ENCODE data around the gene GSK3A. TPM values are rescaled to one million over a fixed set of nuclear protein-coding genes. Genes with fewer than 3 reads are reported as not detected.

GSK3A gene
- total RNA-seq, 4 donors from 2014 or later, result 24.7 to 34.5 (median 28.3) TPM

DNA sequence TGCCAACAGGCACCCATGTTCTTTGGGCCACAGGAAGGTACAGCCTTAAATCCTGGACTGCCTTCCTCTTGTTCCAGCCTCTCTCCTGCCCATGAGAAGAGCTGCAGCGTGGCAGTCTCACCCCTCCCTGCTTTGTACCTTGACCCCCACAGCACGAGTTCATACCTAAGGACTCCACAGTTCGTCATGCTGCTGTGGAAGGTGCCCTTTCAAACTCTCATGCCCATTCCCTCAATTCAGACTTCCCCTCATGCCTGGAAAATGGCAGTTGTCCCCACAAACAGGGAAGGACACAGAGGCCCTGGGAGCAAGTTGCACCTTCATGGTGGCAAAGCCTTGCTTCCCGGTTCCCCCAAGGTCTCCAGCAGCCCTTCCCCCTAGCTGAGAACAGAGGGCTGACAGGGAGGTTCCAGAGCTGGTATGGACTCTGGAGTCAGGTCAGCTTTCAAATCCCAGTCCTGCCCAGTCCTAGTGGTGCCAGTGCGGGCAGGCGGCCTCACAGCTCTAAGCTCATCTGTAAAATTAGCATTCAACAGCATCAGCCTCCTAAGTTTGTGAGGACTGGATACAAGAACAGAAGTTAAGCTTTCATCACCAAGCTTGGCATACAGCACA, 8.6 kb downstream of the GSK3A start:
- peaks cover 3 to 88% (median 40%) of the 10 kb centered on the region in 3 donors for H3K36me3 ChIP-seq

GRCh38 chr19:42233106-42233505, 9.3 kb downstream of the GSK3A start:
- TF ChIP-seq POLR2A (IDR thresholded peaks at IDR 0.05) (no peak), CTCF (IDR thresholded peaks at IDR 0.05) (no peak), EP300 (IDR thresholded peaks at IDR 0.05) (no peak)
- Histone ChIP-seq H3K27ac (peak overlapping the region in 1 of 4 donors; percentile 19), H3K4me3 (no peak overlapping the region), H3K36me3 (peaks cover 3 to 94% (median 40%) of the 10 kb centered on the region in 3 donors), H3K4me1 (peaks cover 0 to 39% (median 7%) of the 10 kb centered on the region in 4 donors), H3K27me3 (no peaks in the 10 kb centered on the region), H3K9me3 (no peaks in the 10 kb centered on the region)
- 68 to 76% methylated on average over 6 to 7 of the region's 7 CpGs for WGBS, 2 donors
- DNase-seq (ENCODE audit: low spot score in 2 of 2), result no peak

More for the DNA sequence above, 8.6 kb downstream of the GSK3A start:
- TF ChIP-seq POLR2A (IDR thresholded peaks at IDR 0.05) (no peak), EP300 (IDR thresholded peaks at IDR 0.05) (no peak), CTCF (IDR thresholded peaks at IDR 0.05) (no peak)
- Histone ChIP-seq H3K4me1 (peaks cover 0 to 39% (median 7%) of the 10 kb centered on the region in 4 donors), H3K27ac (peak overlapping the region in 1 of 4 donors; percentile 19), H3K27me3 (no peaks in the 10 kb centered on the region), H3K4me3 (no peak overlapping the region), H3K9me3 (no peaks in the 10 kb centered on the region)
- DNase-seq (ENCODE audit: low spot score in 2 of 2), result no peak
- WGBS, 2 donors, result 75 to 88% methylated on average over 6 of the region's 6 CpGs

- peaks cover 3 to 100% (median 40%) of the 10 kb centered on the region in 3 donors for H3K36me3 ChIP-seq
- WGBS, 2 donors, result 97 to 98% methylated on average over 10 of the region's 10 CpGs
- H3K27ac ChIP-seq, result no peak overlapping the region
- H3K4me1 ChIP-seq, result peaks cover 0 to 39% (median 7%) of the 10 kb centered on the region in 4 donors
- H3K4me3 ChIP-seq, result no peak overlapping the region
- no peaks in the 10 kb centered on the region for H3K9me3 ChIP-seq
- no peaks in the 10 kb centered on the region for H3K27me3 ChIP-seq
- DNase-seq (ENCODE audit: low spot score in 2 of 2), result no peak
- TF ChIP-seq CTCF (IDR thresholded peaks at IDR 0.05) (no peak), EP300 (IDR thresholded peaks at IDR 0.05) (no peak), POLR2A (IDR thresholded peaks at IDR 0.05) (no peak)
Observed at GRCh38 chr19:42232435-42232834, 10.0 kb downstream of the GSK3A start.

- no peaks in the 10 kb centered on the region for H3K27me3 ChIP-seq
- TF ChIP-seq EP300 (IDR thresholded peaks at IDR 0.05), result no peak
- TF ChIP-seq CTCF (IDR thresholded peaks at IDR 0.05), result no peak
- TF ChIP-seq POLR2A (IDR thresholded peaks at IDR 0.05), result no peak
- no peak overlapping the region for H3K4me3 ChIP-seq
- peak overlapping the region in 2 of 4 donors; percentile 47 to 56 for H3K27ac ChIP-seq
- peaks cover 0 to 100% (median 30%) of the 10 kb centered on the region in 3 donors for H3K36me3 ChIP-seq
- H3K4me1 ChIP-seq, result peaks cover 0 to 39% (median 7%) of the 10 kb centered on the region in 4 donors
- H3K9me3 ChIP-seq, result no peaks in the 10 kb centered on the region
- 71 to 84% methylated on average over 4 of the region's 4 CpGs for WGBS, 2 donors
- no peak for DNase-seq (ENCODE audit: low spot score in 2 of 2)
Observed at GRCh38 chr19:42230571-42230970, 11.8 kb downstream of the GSK3A start.

- H3K36me3 ChIP-seq, result peaks cover 0 to 100% (median 30%) of the 10 kb centered on the region in 3 donors
Observed at GRCh38 chr19:42229855-42230351, 12.5 kb downstream of the GSK3A start.

More at GRCh38 chr19:42229855-42230351, 12.5 kb downstream of the GSK3A start:
- Histone ChIP-seq H3K9me3 (no peaks in the 10 kb centered on the region), H3K4me3 (no peak overlapping the region), H3K4me1 (peaks cover 0 to 34% (median 7%) of the 10 kb centered on the region in 4 donors), H3K27ac (peak overlapping the region in 2 of 4 donors; percentile 47 to 56), H3K27me3 (no peaks in the 10 kb centered on the region)
- TF ChIP-seq POLR2A (IDR thresholded peaks at IDR 0.05) (no peak), EP300 (IDR thresholded peaks at IDR 0.05) (no peak)
- 31 to 45% methylated on average over 7 to 8 of the region's 8 CpGs for WGBS, 2 donors
- no peak for DNase-seq (ENCODE audit: low spot score in 2 of 2)
